WERI-Rb-1 (cell line): ENCODE measurements around the gene HDAC9.

Source experiments
- DNase-seq: peaks from one replicate; pipeline ENCODE4 v3.0.0-alpha.2; 2020
- H3K27ac ChIP-seq: fragments of 250-450 bp; sonication (Bioruptor Pico); 2 replicates; pipeline ENCODE4 v1.5.1; 2020; ENCODE audit warnings: mild to moderate bottlenecking, moderate library complexity
- H3K27me3 ChIP-seq: fragments of 250-450 bp; sonication (Bioruptor Pico); 2 replicates; pipeline ENCODE4 v1.5.1; 2021; ENCODE audit warnings: mild to moderate bottlenecking, low read depth, moderate library complexity; ENCODE audit not compliant: insufficient read depth, severe bottlenecking
- H3K36me3 ChIP-seq: fragments of 250-450 bp; sonication (Bioruptor Pico); 2 replicates; pipeline ENCODE4 v1.5.1; 2020; ENCODE audit warnings: mild to moderate bottlenecking, moderate library complexity
- H3K4me3 ChIP-seq: 2 replicates; pipeline ENCODE4 v1.5.1; 2011; ENCODE audit warnings: low read depth, mild to moderate bottlenecking, control low read depth, low read length
- H3K9me3 ChIP-seq: fragments of 250-450 bp; sonication (Bioruptor Pico); 2 replicates; pipeline ENCODE4 v1.5.1; 2021; ENCODE audit warnings: mild to moderate bottlenecking, moderate library complexity; ENCODE audit not compliant: severe bottlenecking
- TF ChIP-seq, protein P1 (sequence below): IDR thresholded peaks from 2 replicates; pipeline ENCODE4 v1.5.1; 2011; ENCODE audit warnings: low read depth, mild to moderate bottlenecking, control low read depth, inconsistent platforms, low read length

The HDAC9 gene

GRCh38 chr7:18570890-18571478, 75.4 kb downstream of the HDAC9 start:
- H3K9me3 ChIP-seq = no peaks in the 10 kb centered on the region
- no peak overlapping the region for H3K27ac ChIP-seq
- TF ChIP-seq, protein P1, sequence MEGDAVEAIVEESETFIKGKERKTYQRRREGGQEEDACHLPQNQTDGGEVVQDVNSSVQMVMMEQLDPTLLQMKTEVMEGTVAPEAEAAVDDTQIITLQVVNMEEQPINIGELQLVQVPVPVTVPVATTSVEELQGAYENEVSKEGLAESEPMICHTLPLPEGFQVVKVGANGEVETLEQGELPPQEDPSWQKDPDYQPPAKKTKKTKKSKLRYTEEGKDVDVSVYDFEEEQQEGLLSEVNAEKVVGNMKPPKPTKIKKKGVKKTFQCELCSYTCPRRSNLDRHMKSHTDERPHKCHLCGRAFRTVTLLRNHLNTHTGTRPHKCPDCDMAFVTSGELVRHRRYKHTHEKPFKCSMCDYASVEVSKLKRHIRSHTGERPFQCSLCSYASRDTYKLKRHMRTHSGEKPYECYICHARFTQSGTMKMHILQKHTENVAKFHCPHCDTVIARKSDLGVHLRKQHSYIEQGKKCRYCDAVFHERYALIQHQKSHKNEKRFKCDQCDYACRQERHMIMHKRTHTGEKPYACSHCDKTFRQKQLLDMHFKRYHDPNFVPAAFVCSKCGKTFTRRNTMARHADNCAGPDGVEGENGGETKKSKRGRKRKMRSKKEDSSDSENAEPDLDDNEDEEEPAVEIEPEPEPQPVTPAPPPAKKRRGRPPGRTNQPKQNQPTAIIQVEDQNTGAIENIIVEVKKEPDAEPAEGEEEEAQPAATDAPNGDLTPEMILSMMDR = 0 out of 2 replicates have a peak, but pooled peaks have one; percentile 5
- no peaks in the 10 kb centered on the region for H3K36me3 ChIP-seq
- no peak overlapping the region for H3K4me3 ChIP-seq
- no peak for DNase-seq
- no peaks in the 10 kb centered on the region for H3K27me3 ChIP-seq

DNA sequence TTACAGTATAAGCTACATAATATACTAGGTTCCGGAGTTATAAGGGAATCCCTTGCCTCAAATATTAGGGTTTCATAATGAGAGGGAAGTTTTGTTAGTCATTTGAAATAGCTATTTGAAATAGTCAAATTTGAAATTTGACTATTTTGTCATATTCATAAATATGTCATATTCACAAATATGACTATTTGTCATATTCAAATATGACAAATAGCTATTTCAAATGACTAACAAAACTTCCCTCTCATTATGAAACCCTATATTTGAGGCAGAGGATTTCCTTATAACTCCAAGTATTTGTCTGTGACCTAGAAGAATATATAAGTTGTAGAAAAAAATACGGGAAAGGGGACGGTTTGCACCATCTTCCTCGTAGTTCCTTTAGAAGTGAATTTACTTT, 76.6 kb downstream of the HDAC9 start:
- Histone ChIP-seq H3K9me3 (no peaks in the 10 kb centered on the region), H3K36me3 (no peaks in the 10 kb centered on the region), H3K27ac (no peak overlapping the region), H3K4me3 (no peak overlapping the region), H3K27me3 (no peaks in the 10 kb centered on the region)
- TF ChIP-seq, protein P1 = no peak
- DNase-seq = no peak

GRCh38 chr7:18572885-18573284, 77.3 kb downstream of the HDAC9 start:
- Histone ChIP-seq H3K27me3 (no peaks in the 10 kb centered on the region), H3K4me3 (no peak overlapping the region), H3K27ac (no peak overlapping the region), H3K36me3 (no peaks in the 10 kb centered on the region), H3K9me3 (no peaks in the 10 kb centered on the region)
- DNase-seq = no peak
- TF ChIP-seq, protein P1 = no peak

DNA sequence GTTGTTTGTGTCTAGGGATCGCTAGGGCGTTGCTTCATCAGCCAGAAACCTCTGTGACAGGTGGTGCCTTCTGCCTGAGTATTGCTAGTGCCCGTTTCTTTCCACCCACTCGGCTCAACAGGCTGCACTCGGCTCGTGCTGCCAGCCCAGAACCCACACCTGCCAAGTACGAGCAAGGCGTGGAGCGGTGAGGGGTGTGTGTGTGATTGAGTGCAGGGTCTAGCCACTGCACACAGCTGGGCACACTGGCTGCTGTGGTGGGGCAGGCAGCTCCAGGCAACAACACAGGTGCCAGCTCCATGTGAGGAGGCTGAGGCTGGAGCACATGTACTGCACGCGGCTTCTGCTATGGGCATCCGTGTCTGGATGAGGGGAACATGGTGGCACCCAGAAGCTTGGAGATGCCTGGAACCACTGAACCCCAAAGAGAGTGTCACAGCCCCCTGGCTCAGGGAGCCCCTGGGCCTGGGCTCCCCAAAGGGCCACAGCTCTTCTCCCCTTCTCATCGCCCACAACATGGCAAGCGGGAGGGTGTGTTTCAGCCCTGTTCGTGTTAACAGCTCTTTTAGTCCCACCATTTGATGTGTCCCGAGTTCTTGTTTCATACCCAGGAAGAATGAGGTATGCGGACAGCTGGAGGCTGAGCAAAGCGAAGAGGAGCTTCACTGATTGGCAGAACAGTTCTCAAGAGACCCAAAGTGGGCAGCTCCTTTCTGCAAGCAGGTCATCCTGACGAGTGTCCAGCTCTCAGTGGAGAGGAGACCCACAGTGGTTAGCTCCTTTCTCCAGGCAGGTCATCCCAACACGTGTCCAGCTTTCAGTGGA, 78.1 kb downstream of the HDAC9 start:
- no peaks in the 10 kb centered on the region for H3K36me3 ChIP-seq
- DNase-seq = no peak
- TF ChIP-seq, protein P1 = no peak
- H3K9me3 ChIP-seq = no peaks in the 10 kb centered on the region
- H3K4me3 ChIP-seq = no peak overlapping the region
- H3K27me3 ChIP-seq = no peaks in the 10 kb centered on the region
- H3K27ac ChIP-seq = no peak overlapping the region

DNA sequence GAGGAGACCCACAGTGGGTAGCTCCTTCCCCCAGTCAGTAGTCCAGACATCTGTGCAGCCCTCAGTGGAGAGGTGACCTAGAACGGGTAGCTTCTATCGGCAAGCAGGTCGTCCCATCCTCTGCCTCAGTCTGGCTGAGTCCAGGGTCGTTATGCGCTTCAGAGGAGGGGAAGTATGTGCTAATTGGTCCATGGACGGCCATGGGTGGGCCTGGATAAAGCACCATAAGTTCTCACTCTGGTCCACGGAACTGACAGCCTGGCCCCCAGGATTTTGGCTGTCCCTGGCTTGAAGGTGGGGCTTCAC, 78.6 kb downstream of the HDAC9 start:
- no peaks in the 10 kb centered on the region for H3K36me3 ChIP-seq
- TF ChIP-seq, protein P1 = no peak
- no peaks in the 10 kb centered on the region for H3K9me3 ChIP-seq
- no peak overlapping the region for H3K4me3 ChIP-seq
- no peak overlapping the region for H3K27ac ChIP-seq
- no peak for DNase-seq
- no peaks in the 10 kb centered on the region for H3K27me3 ChIP-seq
